KMS-11 (cell line): ENCODE results near the gene GAK.

Source experiments
- H2AFZ ChIP-seq: fragments of 200-600 bp; sonication (generic); 2 replicates; pipeline ENCODE4 v1.6.1; 2016; ENCODE audit warnings: antibody characterized with exemption, mixed run types, low read depth
- H3K27ac ChIP-seq: fragments of 200-600 bp; sonication (generic); 2 replicates; pipeline ENCODE4 v1.6.1; 2016; ENCODE audit warnings: mild to moderate bottlenecking, mixed run types
- H3K27me3 ChIP-seq: fragments of 200-600 bp; sonication (generic); 2 replicates; pipeline ENCODE4 v1.6.1; 2017; ENCODE audit warnings: mild to moderate bottlenecking, low read depth, mixed run types, moderate library complexity; ENCODE audit not compliant: insufficient read depth
- H3K36me3 ChIP-seq: fragments of 200-600 bp; sonication (generic); 2 replicates; pipeline ENCODE4 v1.6.1; 2017; ENCODE audit warnings: mild to moderate bottlenecking, mixed run types; ENCODE audit not compliant: insufficient read depth
- H3K4me1 ChIP-seq: fragments of 200-600 bp; sonication (generic); 2 replicates; pipeline ENCODE4 v1.6.1; 2016; ENCODE audit warnings: mild to moderate bottlenecking, low read depth, mixed run types; ENCODE audit not compliant: poor library complexity, severe bottlenecking
- H3K4me2 ChIP-seq: fragments of 200-600 bp; sonication (generic); 2 replicates; pipeline ENCODE4 v1.7.0; 2016; ENCODE audit warnings: mild to moderate bottlenecking, mixed run types
- H3K4me3 ChIP-seq: fragments of 200-600 bp; sonication (generic); IDR thresholded peaks from 2 replicates; pipeline ENCODE4 v1.6.1; 2017; ENCODE audit warnings: low read depth, low read length, mixed read lengths; ENCODE audit not compliant: insufficient read depth
- H3K79me2 ChIP-seq: fragments of 200-600 bp; sonication (generic); 2 replicates; pipeline ENCODE4 v1.6.1; 2016; ENCODE audit warnings: low read depth, mixed run types; ENCODE audit not compliant: insufficient read depth
- H3K9ac ChIP-seq: fragments of 200-600 bp; sonication (generic); 2 replicates; pipeline ENCODE4 v1.6.1; 2016; ENCODE audit warnings: mild to moderate bottlenecking, mixed run types
- H4K20me1 ChIP-seq: fragments of 200-600 bp; sonication (generic); 2 replicates; pipeline ENCODE4 v1.6.1; 2016; ENCODE audit warnings: mild to moderate bottlenecking, mixed run types; ENCODE audit not compliant: insufficient read depth
- TF ChIP-seq, protein P1 (sequence below): fragments of 200-600 bp; sonication (generic); conservative IDR thresholded peaks from 2 replicates; pipeline ENCODE4 v1.6.1; 2017; ENCODE audit warnings: low read depth, mild to moderate bottlenecking, antibody characterized with exemption, low read length, moderate library complexity, mixed read lengths

The GAK gene

DNA sequence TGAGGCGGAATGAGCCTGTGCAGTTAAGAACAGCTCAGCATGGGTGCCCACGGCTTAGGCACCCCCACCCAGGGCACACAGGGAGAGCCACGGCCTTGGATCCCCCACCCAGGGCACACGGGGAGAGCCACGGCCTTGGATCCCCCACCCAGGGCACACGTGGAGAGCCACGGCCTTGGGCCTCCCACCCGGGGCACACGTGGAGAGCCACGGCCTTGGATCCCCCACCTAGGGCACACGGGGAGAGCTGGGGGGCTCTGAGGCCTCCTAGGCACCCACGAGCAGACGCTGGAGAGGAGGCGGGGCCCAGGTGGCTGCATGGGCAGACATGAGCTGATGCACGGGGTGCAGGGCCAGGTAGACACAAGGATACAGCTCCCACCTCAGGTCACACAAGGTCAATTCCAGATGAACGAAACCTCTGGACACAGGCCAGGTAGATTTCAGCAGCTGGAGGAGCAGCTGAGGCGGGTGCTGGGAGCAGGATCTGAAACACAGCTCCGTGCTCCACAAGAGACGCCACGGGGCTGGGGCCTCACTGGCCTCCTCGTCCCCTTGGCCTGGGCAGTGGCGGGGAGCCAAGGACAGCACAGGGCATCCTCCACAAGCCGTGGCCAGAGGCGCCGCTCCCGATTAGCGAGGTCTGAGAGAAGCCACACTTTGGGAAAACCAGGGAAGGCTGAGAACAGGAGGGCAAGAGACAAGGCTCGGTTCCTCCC lies 30.8 kb downstream of the GAK start:
- TF ChIP-seq, protein P1, sequence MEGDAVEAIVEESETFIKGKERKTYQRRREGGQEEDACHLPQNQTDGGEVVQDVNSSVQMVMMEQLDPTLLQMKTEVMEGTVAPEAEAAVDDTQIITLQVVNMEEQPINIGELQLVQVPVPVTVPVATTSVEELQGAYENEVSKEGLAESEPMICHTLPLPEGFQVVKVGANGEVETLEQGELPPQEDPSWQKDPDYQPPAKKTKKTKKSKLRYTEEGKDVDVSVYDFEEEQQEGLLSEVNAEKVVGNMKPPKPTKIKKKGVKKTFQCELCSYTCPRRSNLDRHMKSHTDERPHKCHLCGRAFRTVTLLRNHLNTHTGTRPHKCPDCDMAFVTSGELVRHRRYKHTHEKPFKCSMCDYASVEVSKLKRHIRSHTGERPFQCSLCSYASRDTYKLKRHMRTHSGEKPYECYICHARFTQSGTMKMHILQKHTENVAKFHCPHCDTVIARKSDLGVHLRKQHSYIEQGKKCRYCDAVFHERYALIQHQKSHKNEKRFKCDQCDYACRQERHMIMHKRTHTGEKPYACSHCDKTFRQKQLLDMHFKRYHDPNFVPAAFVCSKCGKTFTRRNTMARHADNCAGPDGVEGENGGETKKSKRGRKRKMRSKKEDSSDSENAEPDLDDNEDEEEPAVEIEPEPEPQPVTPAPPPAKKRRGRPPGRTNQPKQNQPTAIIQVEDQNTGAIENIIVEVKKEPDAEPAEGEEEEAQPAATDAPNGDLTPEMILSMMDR: no peak

DNA sequence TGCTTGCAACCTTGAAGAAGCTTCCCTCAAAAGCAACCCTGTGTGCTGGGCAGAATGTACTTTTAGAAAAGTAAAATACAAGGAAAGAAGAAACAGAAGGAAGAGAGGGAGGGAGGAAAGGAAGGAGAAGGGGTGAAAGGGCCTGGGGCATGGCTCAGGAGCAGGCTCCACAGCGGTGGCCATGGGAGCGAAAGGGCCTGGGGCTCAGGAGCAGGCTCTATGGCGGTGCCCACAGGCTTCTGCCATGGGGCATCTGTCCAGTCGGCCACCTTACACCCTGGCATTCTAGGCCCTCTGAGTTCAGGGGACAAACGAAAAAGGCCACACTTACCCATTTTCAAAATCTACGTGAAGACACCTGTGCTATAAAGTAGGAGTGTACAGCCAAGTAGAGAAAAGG lies 31.4 kb downstream of the GAK start:
- H3K36me3 ChIP-seq: no peaks in the 10 kb centered on the region
- no peaks in the 10 kb centered on the region for H3K27me3 ChIP-seq
- no peaks in the 10 kb centered on the region for H3K79me2 ChIP-seq
- H4K20me1 ChIP-seq: no peaks in the 10 kb centered on the region
- no peaks in the 10 kb centered on the region for H3K4me1 ChIP-seq
- H3K9ac ChIP-seq: no peak overlapping the region
- TF ChIP-seq, protein P1: no peak
- H3K27ac ChIP-seq: no peak overlapping the region
- H2AFZ ChIP-seq: no peak overlapping the region
- no peak overlapping the region for H3K4me2 ChIP-seq
- H3K4me3 ChIP-seq: no peak overlapping the region

More for the DNA sequence above, 30.8 kb downstream of the GAK start:
- Histone ChIP-seq H3K4me3 (no peak overlapping the region), H3K79me2 (no peaks in the 10 kb centered on the region), H3K36me3 (no peaks in the 10 kb centered on the region), H3K4me1 (no peaks in the 10 kb centered on the region), H4K20me1 (no peaks in the 10 kb centered on the region), H3K27ac (no peak overlapping the region), H3K27me3 (no peaks in the 10 kb centered on the region), H3K9ac (no peak overlapping the region), H3K4me2 (no peak overlapping the region), H2AFZ (no peak overlapping the region)

DNA sequence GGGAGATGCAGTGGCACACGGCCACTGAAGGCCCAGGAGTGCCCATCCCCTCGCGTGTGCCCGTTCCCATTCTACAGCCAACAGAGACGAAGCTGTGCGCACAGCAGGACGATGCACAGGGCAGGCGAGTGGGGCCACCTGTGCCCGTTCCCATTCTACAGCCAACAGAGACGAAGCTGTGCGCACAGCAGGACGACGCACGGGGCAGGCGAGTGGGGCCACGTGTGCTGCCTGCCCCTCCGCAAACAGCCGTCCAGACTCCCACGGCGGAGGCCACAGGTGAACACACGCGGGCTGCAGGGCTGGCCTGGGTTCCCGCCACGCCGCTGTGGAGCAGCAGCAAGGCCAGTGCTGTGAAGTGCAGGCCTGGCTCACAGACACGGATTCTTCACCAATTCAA lies 32.0 kb downstream of the GAK start:
- Histone ChIP-seq H3K9ac (no peak overlapping the region), H3K4me3 (no peak overlapping the region), H3K4me1 (no peaks in the 10 kb centered on the region), H3K36me3 (no peaks in the 10 kb centered on the region), H3K27ac (no peak overlapping the region), H2AFZ (no peak overlapping the region), H3K79me2 (no peaks in the 10 kb centered on the region), H4K20me1 (no peaks in the 10 kb centered on the region), H3K27me3 (no peaks in the 10 kb centered on the region), H3K4me2 (no peak overlapping the region)
- TF ChIP-seq, protein P1: no peak

DNA sequence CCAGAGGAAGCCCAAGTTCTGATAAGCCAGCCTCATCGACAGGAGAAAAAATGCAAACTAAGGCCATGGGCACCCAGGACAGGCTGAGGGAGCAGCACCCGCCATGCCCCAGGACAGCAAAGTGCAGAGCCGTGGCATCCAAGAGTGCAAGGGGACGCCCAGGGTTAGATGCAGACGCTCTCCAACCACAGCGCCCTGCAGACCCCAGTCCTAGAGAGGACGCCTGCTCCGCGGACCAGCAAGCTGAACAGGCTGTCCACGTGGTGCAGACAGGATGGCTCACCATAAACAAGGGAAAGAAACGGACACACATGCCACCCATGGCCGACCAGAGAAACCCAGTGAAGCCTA lies 32.6 kb downstream of the GAK start:
- H3K4me2 ChIP-seq: no peak overlapping the region
- no peak overlapping the region for H2AFZ ChIP-seq
- H3K27ac ChIP-seq: no peak overlapping the region
- H3K4me1 ChIP-seq: no peaks in the 10 kb centered on the region
- H3K9ac ChIP-seq: no peak overlapping the region
- no peak overlapping the region for H3K4me3 ChIP-seq
- no peaks in the 10 kb centered on the region for H3K36me3 ChIP-seq
- H3K79me2 ChIP-seq: no peaks in the 10 kb centered on the region
- TF ChIP-seq, protein P1: no peak
- H4K20me1 ChIP-seq: no peaks in the 10 kb centered on the region
- H3K27me3 ChIP-seq: no peaks in the 10 kb centered on the region
